PFSK-1 (cell line): ENCODE measurements around the gene CELF4.

ENCODE experiments used
- POLR2AphosphoS5 ChIP-seq: IDR thresholded peaks from 2 replicates; pipeline ENCODE4 v1.6.1; 2012; ENCODE audit warnings: low read depth, mild to moderate bottlenecking, control low read depth, low read length, moderate library complexity
- REST ChIP-seq, 2 experiments: IDR thresholded peaks; 2 replicates each; pipeline versions ENCODE4 v1.6.1 to v1.8.0; 2011 to 2012; ENCODE audit warnings: low read depth in 2 of 2, low read length in 2 of 2, control low read depth in 1 of 2, inconsistent platforms in 1 of 2, mild to moderate bottlenecking in 1 of 2, moderate library complexity in 1 of 2; ENCODE audit not compliant: insufficient read depth in 1 of 2
- SIN3A ChIP-seq: IDR thresholded peaks from 2 replicates; pipeline ENCODE4 v1.6.1; 2012; ENCODE audit warnings: mild to moderate bottlenecking, low read length, moderate library complexity, borderline replicate concordance; ENCODE audit not compliant: insufficient read depth

- TF ChIP-seq SIN3A (no peak), POLR2AphosphoS5 (no peak), REST (IDR thresholded peaks at IDR 0.05; ENCODE audit: insufficient read depth in 1 of 2, low read depth in 2 of 2, low read length in 2 of 2) (no peak)
Observed at GRCh38 chr18:37482002-37482401, 83.6 kb downstream of the CELF4 start.
